NCI-H146 (cell line): Measurements from ENCODE around the gene NUDT3.
"Not testable (repeated sequence)": the region's sequence is repeated elsewhere in the genome, so short reads cannot be mapped to it uniquely, and the experiment has no call there.

Source experiments
- DNase-seq: peaks from one replicate; lab custom pipeline; 2025; lab: John Stamatoyannopoulos, UW

NUDT3 gene

GRCh38 chr6:34288581-34288980 lies 103.9 kb downstream of the NUDT3 start:
- DNase-seq = no peak

GRCh38 chr6:34285448-34286164 lies 106.9 kb downstream of the NUDT3 start:
- DNase-seq = no peak

DNA sequence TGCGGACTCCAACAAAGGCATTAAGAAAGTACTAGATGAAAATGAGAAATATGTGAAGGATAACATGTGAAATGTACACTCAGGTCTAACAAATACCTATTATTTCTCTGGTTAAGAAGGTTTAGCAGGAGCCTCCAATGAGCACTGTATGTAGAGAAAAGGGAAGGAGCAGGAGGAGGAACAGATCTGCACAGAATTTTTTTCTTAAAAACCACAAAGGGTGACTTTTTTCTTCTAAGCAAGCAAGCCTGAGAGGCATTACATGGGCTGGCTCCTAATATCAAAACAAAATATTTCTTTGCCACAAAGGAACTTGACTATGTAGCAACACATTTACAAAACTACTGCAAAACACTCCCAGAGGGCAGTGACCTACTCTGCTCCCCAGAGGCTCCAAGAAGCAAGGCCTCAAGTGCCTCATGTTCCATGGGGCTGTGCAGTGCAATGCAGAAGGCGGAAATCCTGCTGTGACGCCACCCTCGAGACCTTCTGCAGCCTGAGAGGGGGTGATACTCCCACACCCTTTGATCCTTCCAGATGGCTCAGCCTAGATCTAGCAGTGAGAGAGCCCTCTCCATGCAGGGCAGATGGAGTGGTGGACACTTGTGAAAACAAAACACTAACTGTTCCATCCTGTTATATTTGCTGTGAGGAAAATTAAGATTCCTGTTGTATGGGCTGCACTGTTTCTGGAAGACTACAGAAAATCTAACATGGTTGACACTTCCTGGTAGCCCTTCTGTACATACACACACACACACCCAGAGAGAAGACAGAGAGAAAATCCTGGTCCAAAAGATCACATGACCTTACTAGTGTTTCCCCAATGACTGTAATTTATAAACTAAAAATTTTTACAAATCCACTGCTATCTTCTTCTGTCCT lies 107.7 kb downstream of the NUDT3 start:
- DNase-seq = no peak

DNA sequence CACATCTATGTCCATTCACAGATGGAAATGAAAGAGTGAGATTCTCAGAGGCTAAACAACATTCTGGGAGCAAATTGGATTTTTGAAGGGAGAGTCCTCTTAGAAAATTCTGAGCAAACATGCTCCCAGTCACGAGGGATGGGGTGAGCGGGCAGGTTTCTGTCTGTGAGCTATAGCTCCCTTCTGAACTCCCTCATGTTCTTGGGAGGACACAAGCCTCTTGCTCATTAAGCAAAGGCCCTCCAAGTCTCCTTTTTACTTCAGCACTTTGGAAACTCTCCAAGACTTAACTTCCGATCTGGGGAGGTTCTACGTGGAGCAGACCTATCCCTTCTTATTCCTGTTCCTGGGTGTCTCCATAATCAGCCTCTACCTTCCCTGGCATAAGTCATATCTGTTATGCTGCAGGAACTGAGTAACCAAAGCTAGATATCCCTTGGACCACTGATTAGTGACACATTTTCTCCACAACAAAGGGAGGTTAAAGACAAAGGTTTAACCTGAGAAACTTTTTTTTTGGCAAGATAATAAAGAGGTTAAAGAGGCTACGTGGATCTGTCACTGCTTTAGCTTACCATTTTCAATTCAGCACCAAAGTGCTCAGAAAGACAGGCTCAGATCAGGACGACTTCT lies 110.7 kb downstream of the NUDT3 start:
- DNase-seq = no peak

DNA sequence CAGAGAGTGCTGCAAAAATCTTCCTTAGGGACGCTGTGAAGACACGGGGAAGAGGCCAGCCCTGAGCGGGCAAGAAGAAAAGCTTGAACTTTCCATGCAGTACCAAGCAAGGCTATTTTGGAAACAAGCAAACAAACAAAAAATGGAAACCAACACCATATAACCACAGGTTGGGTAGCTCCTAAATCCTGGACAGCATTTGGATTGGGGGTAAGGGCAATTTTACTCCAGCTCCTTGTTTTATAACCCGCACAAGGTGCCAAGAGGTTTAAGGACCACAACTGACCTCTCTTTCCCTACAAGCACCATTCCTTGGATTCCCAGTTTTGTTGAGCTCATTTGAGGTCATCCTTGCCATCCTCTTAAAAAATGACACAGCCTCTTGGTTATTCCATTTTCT lies 112.3 kb downstream of the NUDT3 start:
- DNase-seq = no peak

GRCh38 chr6:34278833-34279232 lies 113.6 kb downstream of the NUDT3 start:
- no peak for DNase-seq

GRCh38 chr6:34277763-34278112 lies 114.7 kb downstream of the NUDT3 start:
- no peak for DNase-seq

DNA sequence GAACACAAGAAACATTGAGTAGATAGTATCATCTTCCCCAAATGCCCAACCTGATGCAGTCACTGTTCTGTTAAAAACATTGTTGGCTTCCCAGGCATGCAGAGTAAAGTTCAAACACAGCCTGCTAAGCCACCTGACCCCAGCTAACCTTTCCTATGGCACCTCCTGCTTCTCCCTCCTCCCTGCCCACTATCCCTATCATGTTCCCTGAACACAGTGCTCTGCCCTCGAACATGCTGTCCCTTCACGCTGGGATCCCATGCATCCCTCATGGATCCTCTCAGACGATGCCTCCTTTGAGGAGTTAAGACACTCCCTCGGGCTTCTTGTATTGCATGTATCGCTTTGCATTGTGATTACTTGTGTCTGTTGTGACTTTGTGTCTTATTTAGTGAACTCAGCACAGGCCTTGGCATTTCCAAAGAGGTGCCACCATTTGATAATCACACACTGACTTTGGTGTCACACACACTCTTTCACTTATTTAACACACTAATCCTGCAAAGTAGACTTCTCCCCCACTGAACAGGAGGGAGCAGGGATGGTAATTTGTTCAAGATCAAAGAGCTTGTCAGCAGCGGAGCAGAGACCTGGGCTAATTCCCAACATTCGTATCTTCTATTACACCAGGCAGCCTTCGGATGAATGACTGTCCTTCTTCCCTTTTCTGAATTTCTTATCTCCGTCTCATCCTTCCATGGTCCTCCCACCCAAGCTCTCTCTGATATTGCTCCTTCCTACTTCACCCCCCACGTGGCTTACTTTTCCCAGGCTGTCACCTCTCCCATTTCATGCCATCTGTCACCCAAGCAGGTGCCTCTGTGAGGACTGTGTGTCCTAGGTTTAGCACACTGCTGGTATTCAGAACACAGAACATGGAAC lies 115.3 kb downstream of the NUDT3 start:
- DNase-seq = no peak

DNA sequence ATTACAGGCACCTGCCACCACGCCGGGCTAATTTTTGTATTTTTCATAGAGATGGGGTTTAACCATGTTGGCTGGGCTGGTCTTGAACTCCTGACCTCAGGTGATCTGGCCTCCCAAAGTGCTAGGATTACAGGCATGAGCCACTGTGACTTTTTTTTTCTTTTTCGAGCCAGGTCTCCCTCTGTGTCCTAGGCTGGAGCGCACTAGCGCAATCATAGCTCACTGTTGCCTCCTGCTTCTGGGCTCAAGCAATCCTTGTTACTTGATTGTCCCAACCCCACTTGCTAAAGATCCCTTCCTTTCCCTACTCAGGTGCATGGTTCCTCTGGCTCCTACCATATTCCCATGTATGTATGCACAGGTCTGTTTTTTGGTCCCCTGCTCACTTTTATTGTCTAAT lies 116.3 kb downstream of the NUDT3 start:
- no peak for DNase-seq

- DNase-seq = peak; percentile 20
Measured at GRCh38 chr6:34275128-34275804, 117.2 kb downstream of the NUDT3 start.

GRCh38 chr6:34274129-34274528 lies 118.3 kb downstream of the NUDT3 start:
- no peak for DNase-seq

DNA sequence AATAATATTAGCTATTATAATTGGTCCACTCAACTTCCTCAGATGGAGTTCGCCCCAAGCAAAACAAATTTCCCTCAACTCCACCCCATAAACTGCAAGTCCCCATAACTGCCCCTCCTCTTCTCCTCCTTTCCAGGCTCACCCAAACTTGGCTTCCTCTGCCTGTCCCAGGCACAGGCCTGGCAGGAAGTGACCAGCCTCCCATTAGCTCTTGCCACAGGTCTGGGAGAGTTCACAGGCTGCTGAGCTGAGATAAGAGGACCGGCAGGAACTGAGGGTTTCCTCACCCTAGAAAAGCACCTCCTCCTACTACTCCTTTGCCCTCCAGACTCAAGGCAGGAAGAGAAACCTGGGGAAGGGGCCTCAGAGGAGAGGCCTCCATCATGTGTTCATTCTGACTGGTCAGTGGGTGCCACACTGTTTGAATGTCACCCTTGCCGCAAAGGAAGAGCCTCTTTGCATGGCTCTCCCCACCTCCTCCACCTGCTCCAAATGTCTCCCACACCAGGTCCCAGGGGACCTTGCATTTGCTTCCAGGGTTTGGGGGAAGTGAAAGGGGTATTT lies 119.1 kb downstream of the NUDT3 start:
- DNase-seq = no peak

DNA sequence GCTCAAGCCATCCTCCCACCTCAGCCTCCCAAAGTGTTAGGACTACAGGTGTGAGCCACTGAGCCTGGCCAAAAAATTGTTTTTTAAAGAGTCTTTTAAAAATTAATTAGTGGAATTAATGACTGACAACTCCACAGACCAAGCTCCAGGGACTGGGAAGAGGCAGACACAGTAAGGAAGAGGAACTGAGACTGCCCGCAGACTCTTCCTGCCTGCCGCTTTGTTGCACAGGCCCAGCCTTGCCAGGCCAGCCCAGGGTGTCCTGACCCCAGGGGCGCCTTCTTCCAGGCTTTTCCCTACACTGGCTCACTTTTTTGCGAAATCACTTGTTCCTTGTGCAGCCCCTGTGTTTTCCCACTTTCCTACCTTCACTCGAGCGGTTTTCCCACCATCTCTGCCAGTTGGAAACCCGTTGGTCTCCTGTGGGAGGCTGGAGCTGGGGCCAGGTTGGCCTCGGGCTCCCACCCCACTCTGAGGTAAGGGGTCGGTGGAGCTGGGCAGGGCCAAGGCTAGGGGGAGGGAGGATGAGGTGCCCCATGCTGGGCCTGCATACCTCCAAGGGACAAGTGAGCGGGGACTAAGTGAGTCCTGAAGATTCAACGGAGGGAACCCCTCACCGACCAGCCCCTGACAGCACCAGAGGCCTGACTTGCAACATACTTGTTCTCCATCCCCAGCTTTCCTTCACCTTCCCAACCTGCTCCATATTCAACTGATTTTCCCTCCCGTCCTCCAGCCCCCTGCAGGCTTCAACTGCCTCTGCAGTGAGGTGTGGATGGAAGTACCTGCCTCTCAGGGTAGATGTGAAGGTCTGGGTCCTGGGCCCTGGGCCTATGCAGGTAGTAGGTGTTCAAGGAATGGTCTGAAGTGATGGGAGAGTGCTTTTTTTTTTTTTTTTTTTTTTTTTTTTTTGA lies 120.2 kb downstream of the NUDT3 start:
- no peak for DNase-seq

GRCh38 chr6:34269658-34270341 lies 122.7 kb downstream of the NUDT3 start:
- not testable (repeated sequence) for DNase-seq

- not testable (repeated sequence) for DNase-seq
Measured at GRCh38 chr6:34269132-34269531, 123.3 kb downstream of the NUDT3 start.

DNA sequence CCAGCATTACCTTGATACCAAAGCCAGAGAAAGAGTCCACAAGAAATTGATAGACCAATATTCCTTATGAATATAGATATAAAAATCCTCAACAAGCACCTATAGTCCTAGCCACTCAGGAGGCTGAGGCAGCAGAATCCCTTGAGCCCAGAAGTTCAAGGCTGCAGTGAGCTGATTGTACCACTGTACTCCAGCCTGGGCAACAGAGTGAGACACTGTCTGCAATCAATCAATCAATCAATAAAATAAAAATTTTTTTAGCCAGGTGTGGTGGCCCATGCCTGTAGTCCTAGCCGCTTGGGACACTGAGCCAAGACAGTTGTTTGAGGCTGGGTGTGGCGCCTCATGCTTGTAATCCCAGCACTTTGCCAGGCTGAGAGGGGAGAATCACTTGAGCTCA lies 124.7 kb downstream of the NUDT3 start:
- DNase-seq = no peak

- not testable (repeated sequence) for DNase-seq
Measured at GRCh38 chr6:34263484-34263883, 129.0 kb downstream of the NUDT3 start.

- no peak for DNase-seq
Measured at GRCh38 chr6:34260576-34261267, 131.7 kb downstream of the NUDT3 start.
